Hair follicle dermal papilla cell (primary cell): ENCODE measurements around the gene WFDC1. TPM values are rescaled to one million over a fixed set of nuclear protein-coding genes. Genes with fewer than 3 reads are reported as not detected.

Experiments
- small RNA-seq: library from RNA; depleted of rRNA; stranded (forward); fragments of <200 nt; gene quantifications from one replicate; pipeline ENCODE3, GENCODE V24; 2012
- total RNA-seq: library from RNA; depleted of rRNA; stranded (reverse); fragments of >200 nt; gene quantifications from 2 replicates; pipeline ENCODE4 v1.2.3, GENCODE V29; 2012

Gene WFDC1
- 10.4 and 15.1 TPM in 2 replicates for total RNA-seq

GRCh38 chr16:84294531-84295142, at the start of gene WFDC1:
WFDC1 (plus strand) TSS chr16:84294878; CDS start chr16:84294972, 94 bp downstream.

GRCh38 chr16:84368308-84368996, 73.8 kb downstream of the WFDC1 start, which contains the start of gene ATP2C2:
ATP2C2 (plus strand) TSS chr16:84368538; CDS start chr16:84368616, 78 bp downstream.

Small RNA genes lying within 50 kb of the gene (small RNA-seq; reads per million reads assigned to genes)
- not detected for gene RNA5SP433

Other genes with a start within 250 kb of the WFDC1 start
- gene MBTPS1, start 177.9 kb upstream of the WFDC1 start, total RNA-seq: 127 and 153 TPM in 2 replicates
- gene HSDL1, start 149.7 kb upstream of the WFDC1 start, total RNA-seq: 13.6 and 16.7 TPM in 2 replicates
- gene DNAAF1, start 149.6 kb upstream of the WFDC1 start, total RNA-seq: 0.49 TPM in 1 of 2 replicates, not detected in the other
- 26.8 and 40.2 TPM in 2 replicates for gene TAF1C, start 107.8 kb upstream of the WFDC1 start, total RNA-seq
- gene ADAD2, start 103.7 kb upstream of the WFDC1 start, total RNA-seq: not detected in 2 replicates
- not detected in 2 replicates for gene KCNG4, start 54.9 kb upstream of the WFDC1 start, total RNA-seq
- not detected in 2 replicates for gene ATP2C2, start 73.7 kb downstream of the WFDC1 start, total RNA-seq
- 26.7 and 30.8 TPM in 2 replicates for gene MEAK7, start 209.8 kb downstream of the WFDC1 start, total RNA-seq